Right cardiac atrium (tissue), 5 donors: ENCODE data around the gene NCAPD2. TPM values are rescaled to one million over a fixed set of nuclear protein-coding genes. Genes with fewer than 3 reads are reported as not detected.
"Not testable (repeated sequence)": the region's sequence is repeated elsewhere in the genome, so short reads cannot be mapped to it uniquely, and the experiment has no call there.

Experiments
- ATAC-seq, 2 donors: fragments of 200-7000 bp; cut with Tn5 transposase; one replicate each; pipeline versions ENCODE4 v1.8.0 to v1.9.1; 2020; ENCODE audit warnings: moderate library complexity in 2 of 2, mild to moderate bottlenecking in 1 of 2
- DNase-seq, 3 donors: peaks; one replicate each; pipeline ENCODE4 v3.0.0-alpha.2; 2020
- H3K27ac ChIP-seq: one replicate; pipeline ENCODE4 v1.5.1; 2013; ENCODE audit warnings: mild to moderate bottlenecking, low read length, control low read depth, moderate library complexity
- H3K27me3 ChIP-seq: one replicate; pipeline ENCODE4 v1.6.1; 2013; ENCODE audit not compliant: control insufficient read depth, insufficient read depth
- H3K4me1 ChIP-seq: one replicate; pipeline ENCODE4 v1.6.1; 2013; ENCODE audit warnings: low read length; ENCODE audit not compliant: control insufficient read depth, insufficient read depth
- H3K4me3 ChIP-seq: one replicate; pipeline ENCODE4 v1.5.1; 2013; ENCODE audit warnings: low read length, control low read depth
- H3K9me3 ChIP-seq: one replicate; pipeline ENCODE4 v1.6.1; 2013; ENCODE audit warnings: low read length; ENCODE audit not compliant: control insufficient read depth
- WGBS: extraction: QIAGEN DNeasy Blood & Tissue Kit; methylation state at CpG from one replicate; pipeline ENCODE4 v1.1.7; 2013; 5-methylcytosine and 5-hydroxymethylcytosine counted together
- intact Hi-C, 4 donors: fragments of 100-400 bp; cut with DNase I; formaldehyde crosslinking; loops; one replicate each; pipeline versions ENCODE4 v1.11.0 to v1.14.0; 2022 to 2023
- polyA plus RNA-seq: library from polyadenylated mRNA; stranded (reverse); fragments of 200-250 nt; gene quantifications from one replicate; pipeline ENCODE4 v1.2.3, GENCODE V29; 2013
- total RNA-seq, 4 donors: library from RNA; stranded (reverse); fragmentation: NEBNext Ultra II Directional; extraction: Animal tissue kit (Norgen Biotek cat#: 25700); gene quantifications; one replicate each; pipeline ENCODE4 v1.2.1, GENCODE V29; 2021
- donor health status: healthy with polysubstance abuse.
- donor health status: DM: no; HTN: yes; CAD: no.
- donor health status: DM: no; HTN: no; CAD: no.
- donor health status: DM: no; HTN: yes; CAD: no; lungs with severe emphysema.
- donor health status: DM: yes; HTN: yes; CAD: no.

NCAPD2 gene
- total and polyA plus RNA-seq, 5 donors = 5.7 to 16.8 (median 14.4) TPM

DNA sequence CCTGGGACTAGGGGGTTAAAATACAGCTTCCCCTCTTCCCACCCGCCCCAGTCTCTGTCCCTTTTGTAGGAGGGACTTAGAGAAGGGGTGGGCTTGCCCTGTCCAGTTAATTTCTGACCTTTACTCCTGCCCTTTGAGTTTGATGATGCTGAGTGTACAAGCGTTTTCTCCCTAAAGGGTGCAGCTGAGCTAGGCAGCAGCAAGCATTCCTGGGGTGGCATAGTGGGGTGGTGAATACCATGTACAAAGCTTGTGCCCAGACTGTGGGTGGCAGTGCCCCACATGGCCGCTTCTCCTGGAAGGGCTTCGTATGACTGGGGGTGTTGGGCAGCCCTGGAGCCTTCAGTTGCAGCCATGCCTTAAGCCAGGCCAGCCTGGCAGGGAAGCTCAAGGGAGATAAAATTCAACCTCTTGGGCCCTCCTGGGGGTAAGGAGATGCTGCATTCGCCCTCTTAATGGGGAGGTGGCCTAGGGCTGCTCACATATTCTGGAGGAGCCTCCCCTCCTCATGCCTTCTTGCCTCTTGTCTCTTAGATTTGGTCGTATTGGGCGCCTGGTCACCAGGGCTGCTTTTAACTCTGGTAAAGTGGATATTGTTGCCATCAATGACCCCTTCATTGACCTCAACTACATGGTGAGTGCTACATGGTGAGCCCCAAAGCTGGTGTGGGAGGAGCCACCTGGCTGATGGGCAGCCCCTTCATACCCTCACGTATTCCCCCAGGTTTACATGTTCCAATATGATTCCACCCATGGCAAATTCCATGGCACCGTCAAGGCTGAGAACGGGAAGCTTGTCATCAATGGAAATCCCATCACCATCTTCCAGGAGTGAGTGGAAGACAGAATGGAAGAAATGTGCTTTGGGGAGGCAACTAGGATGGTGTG is 42.3 kb downstream of the NCAPD2 start:
- H3K9me3 ChIP-seq = no peaks in the 10 kb centered on the region
- peaks cover 9% of the 10 kb centered on the region for H3K4me1 ChIP-seq
- 42% methylated on average over 10 of the region's 10 CpGs for WGBS
- ATAC-seq = no peak
- peak overlapping the region; percentile 71 for H3K4me3 ChIP-seq
- H3K27me3 ChIP-seq = no peaks in the 10 kb centered on the region
- H3K27ac ChIP-seq = peak overlapping the region; percentile 97
- intact Hi-C loops = loop anchor here in 3 of 4 donors (5.0 kb wide), 2 partner anchors 114 to 209 kb away; no protein-coding TSS in a partner anchor
- DNase-seq = peak in 2 of 3 donors; percentile 32 to 58

DNA sequence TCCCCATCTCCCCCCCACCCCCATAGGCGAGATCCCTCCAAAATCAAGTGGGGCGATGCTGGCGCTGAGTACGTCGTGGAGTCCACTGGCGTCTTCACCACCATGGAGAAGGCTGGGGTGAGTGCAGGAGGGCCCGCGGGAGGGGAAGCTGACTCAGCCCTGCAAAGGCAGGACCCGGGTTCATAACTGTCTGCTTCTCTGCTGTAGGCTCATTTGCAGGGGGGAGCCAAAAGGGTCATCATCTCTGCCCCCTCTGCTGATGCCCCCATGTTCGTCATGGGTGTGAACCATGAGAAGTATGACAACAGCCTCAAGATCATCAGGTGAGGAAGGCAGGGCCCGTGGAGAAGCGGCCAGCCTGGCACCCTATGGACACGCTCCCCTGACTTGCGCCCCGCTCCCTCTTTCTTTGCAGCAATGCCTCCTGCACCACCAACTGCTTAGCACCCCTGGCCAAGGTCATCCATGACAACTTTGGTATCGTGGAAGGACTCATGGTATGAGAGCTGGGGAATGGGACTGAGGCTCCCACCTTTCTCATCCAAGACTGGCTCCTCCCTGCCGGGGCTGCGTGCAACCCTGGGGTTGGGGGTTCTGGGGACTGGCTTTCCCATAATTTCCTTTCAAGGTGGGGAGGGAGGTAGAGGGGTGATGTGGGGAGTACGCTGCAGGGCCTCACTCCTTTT is 43.1 kb downstream of the NCAPD2 start:
- no peak for DNase-seq
- Histone ChIP-seq H3K27ac (peak overlapping the region; percentile 61), H3K9me3 (no peaks in the 10 kb centered on the region), H3K4me1 (peaks cover 10% of the 10 kb centered on the region), H3K4me3 (no peak overlapping the region), H3K27me3 (no peaks in the 10 kb centered on the region)
- whole genome bisulfite sequencing = 58% methylated on average over 19 of the region's 19 CpGs
- intact Hi-C loops = loop anchor here in 3 of 4 donors (5.0 kb wide), 2 partner anchors 115 to 210 kb away; no protein-coding TSS in a partner anchor
- no peak for ATAC-seq

DNA sequence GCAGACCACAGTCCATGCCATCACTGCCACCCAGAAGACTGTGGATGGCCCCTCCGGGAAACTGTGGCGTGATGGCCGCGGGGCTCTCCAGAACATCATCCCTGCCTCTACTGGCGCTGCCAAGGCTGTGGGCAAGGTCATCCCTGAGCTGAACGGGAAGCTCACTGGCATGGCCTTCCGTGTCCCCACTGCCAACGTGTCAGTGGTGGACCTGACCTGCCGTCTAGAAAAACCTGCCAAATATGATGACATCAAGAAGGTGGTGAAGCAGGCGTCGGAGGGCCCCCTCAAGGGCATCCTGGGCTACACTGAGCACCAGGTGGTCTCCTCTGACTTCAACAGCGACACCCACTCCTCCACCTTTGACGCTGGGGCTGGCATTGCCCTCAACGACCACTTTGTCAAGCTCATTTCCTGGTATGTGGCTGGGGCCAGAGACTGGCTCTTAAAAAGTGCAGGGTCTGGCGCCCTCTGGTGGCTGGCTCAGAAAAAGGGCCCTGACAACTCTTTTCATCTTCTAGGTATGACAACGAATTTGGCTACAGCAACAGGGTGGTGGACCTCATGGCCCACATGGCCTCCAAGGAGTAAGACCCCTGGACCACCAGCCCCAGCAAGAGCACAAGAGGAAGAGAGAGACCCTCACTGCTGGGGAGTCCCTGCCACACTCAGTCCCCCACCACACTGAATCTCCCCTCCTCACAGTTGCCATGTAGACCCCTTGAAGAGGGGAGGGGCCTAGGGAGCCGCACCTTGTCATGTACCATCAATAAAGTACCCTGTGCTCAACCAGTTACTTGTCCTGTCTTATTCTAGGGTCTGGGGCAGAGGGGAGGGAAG is 43.9 kb downstream of the NCAPD2 start:
- not testable (repeated sequence) for H3K4me3 ChIP-seq, H3K27me3 ChIP-seq, H3K4me1 ChIP-seq, ATAC-seq, H3K9me3 ChIP-seq
- H3K27ac ChIP-seq = peak overlapping the region; percentile 61
- intact Hi-C loops = loop anchor here in 3 of 4 donors (5.0 kb wide), 2 partner anchors 115 to 210 kb away; no protein-coding TSS in a partner anchor
- DNase-seq = peak; percentile 84 to 93 (median 91)
- 24% methylated on average over 17 of the region's 17 CpGs for WGBS

DNA sequence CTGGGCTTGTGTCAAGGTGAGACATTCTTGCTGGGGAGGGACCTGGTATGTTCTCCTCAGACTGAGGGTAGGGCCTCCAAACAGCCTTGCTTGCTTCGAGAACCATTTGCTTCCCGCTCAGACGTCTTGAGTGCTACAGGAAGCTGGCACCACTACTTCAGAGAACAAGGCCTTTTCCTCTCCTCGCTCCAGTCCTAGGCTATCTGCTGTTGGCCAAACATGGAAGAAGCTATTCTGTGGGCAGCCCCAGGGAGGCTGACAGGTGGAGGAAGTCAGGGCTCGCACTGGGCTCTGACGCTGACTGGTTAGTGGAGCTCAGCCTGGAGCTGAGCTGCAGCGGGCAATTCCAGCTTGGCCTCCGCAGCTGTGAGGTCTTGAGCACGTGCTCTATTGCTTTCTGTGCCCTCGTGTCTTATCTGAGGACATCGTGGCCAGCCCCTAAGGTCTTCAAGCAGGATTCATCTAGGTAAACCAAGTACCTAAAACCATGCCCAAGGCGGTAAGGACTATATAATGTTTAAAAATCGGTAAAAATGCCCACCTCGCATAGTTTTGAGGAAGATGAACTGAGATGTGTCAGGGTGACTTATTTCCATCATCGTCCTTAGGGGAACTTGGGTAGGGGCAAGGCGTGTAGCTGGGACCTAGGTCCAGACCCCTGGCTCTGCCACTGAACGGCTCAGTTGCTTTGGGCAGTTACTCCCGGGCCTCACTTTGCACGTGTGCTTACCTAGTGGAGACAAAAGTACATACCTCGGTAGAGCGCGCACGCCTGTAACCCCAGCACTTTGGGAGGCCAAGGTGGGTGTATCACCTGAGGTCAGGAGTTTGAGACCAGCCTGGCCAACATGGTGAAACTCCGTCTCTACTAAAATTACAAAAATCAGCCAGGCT is 44.8 kb downstream of the NCAPD2 start:
- peaks cover 8% of the 10 kb centered on the region for H3K4me1 ChIP-seq
- ATAC-seq (no peak), DNase-seq (peak in 1 of 3 donors; percentile 58)
- no peaks in the 10 kb centered on the region for H3K27me3 ChIP-seq
- no peaks in the 10 kb centered on the region for H3K9me3 ChIP-seq
- no peak overlapping the region for H3K27ac ChIP-seq
- intact Hi-C loops = loop anchor here in 3 of 4 donors (5.0 kb wide), 2 partner anchors 116 to 211 kb away; no protein-coding TSS in a partner anchor
- 63% methylated on average over 24 of the region's 24 CpGs for WGBS
- H3K4me3 ChIP-seq = no peak overlapping the region

DNA sequence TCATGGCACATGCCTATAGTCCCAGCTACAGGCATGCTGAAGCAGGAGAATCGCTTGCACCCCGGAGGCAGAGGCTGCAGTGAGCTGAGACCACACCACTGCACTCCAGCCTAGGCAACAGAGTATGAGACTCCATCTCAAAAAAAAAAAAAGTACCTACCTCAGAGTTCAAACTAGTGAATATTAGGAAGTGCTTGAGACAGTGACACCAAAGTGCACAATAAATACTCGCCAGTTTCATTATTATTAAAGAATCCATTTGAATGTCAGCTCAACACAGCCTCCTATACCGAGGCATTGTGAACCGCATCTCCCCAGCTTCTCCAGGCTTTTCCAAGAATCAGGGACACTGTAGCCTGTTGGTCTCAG is 45.4 kb downstream of the NCAPD2 start:
- Histone ChIP-seq H3K4me1 (peaks cover 8% of the 10 kb centered on the region), H3K27ac (no peak overlapping the region), H3K27me3 (no peaks in the 10 kb centered on the region), H3K9me3 (no peaks in the 10 kb centered on the region), H3K4me3 (no peak overlapping the region)
- 77% methylated on average over 5 of the region's 5 CpGs for WGBS
- DNase-seq (peak in 1 of 3 donors; percentile 44), ATAC-seq (no peak)
- intact Hi-C loops = loop anchor here in 3 of 4 donors (5.0 kb wide), 2 partner anchors 117 to 212 kb away; no protein-coding TSS in a partner anchor

DNA sequence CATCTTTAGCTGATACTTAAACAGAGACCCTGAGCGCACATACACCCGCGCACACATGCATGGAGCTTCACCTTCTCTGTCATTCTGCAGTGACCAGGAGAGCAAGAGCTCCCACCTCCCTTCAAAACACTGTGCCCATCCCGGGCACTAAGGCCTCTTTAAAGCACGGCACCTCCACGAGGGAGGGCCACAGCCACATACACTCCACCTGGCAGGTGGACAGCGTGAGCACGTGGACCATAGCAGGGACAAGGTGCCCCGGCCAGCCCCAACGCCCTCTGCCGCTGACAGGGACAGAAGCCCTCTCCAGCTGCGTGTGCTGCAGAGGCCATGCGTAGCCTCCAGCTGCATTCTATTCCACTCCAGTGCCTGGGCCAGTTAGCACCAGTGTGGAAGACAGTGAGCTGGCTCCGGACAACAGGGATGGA is 45.8 kb downstream of the NCAPD2 start:
- DNase-seq = peak; percentile 41 to 77 (median 77)
- Histone ChIP-seq H3K27me3 (no peaks in the 10 kb centered on the region), H3K27ac (peak overlapping the region; percentile 40), H3K4me3 (no peak overlapping the region), H3K9me3 (no peaks in the 10 kb centered on the region), H3K4me1 (peaks cover 8% of the 10 kb centered on the region)
- intact Hi-C loops = loop anchor here in 3 of 4 donors (5.0 kb wide), 2 partner anchors 117 to 212 kb away; no protein-coding TSS in a partner anchor
- peak; percentile 2 to 4 for ATAC-seq
- 64% methylated on average over 14 of the region's 14 CpGs for WGBS

DNA sequence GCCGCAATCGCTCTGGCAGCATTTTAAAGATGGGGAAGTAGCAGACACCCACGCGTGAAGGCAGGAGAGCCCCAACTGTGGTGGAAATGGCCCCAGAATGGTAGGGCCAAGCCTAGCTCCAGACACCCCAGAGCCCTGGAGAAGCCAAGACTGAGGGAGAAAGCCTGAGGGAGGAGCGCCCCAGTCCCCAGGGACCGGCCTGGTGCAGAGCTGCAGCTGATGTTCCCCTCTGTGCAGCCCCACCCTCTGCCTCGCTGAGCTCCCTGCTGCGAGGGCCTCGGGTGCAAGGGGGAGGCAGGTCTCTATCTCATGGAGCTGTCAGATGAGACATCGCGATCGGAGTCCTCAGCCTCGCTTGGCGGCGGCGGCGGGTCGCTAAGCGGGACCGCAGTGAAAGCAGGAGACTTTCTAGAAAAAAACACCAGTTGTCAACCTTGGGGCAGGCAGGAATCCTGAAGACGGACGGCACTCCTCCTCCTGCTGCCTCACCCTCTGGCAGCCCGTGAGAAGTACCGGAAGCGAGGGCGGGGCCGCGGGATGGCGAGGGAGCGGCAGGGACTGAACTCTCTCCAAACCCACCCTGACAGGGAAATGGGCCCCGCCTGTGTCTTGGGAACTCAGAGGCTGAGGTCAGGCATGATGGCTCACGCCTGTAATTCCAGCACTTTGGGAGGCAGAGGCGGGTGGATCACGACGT is 46.4 kb downstream of the NCAPD2 start:
- 16% methylated on average over 35 of the region's 35 CpGs for WGBS
- ATAC-seq (peak; percentile 82 to 86), DNase-seq (peak; percentile 95 to 96 (median 95))
- Histone ChIP-seq H3K27ac (peak overlapping the region; percentile 40), H3K4me1 (peaks cover 8% of the 10 kb centered on the region), H3K27me3 (no peaks in the 10 kb centered on the region), H3K9me3 (no peaks in the 10 kb centered on the region), H3K4me3 (no peak overlapping the region)
- intact Hi-C loops = no loop called here

DNA sequence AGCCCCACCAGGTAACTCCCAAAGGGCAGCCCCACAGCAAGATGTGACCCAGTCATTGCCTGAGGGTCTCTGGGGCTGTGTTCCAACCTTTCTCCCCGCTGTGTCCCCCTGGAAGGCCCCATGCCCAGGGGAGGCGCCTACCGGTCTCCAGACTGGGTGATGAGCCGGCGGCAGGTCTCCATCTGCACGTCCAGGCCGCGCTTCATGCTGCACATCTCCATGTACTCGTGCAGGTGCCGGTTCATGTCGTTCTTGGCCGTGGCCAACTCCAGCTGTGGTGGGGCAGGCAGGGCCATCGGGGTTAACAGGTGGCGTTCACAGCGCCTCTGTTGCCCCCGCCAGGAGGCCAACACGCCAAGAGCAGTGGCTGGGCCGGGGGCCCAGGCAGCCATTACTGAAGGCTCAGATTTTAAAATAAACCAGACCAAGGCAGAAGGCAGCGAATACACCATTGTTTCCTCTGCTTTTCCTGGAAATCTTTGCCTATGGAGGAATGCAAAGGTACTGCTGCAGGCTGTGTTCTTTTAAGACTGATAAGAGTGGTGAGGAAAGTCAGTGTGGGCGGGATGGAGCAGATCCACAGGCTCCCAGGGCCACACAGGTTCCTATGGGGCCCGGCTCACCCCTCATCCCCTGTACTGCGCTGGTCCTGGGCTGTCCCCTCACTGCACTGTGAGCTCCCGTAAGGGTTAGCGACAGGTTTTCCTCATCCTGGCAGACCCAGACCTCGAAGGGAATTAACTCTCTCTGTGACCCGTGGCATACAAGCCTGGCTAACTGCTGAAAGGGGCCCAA is 47.7 kb downstream of the NCAPD2 start:
- Histone ChIP-seq H3K27me3 (no peaks in the 10 kb centered on the region), H3K9me3 (no peaks in the 10 kb centered on the region), H3K4me3 (no peak overlapping the region), H3K27ac (peak overlapping the region; percentile 5), H3K4me1 (peaks cover 3% of the 10 kb centered on the region)
- DNase-seq = peak in 2 of 3 donors; percentile 63 to 64
- WGBS = 79% methylated on average over 26 of the region's 26 CpGs
- no peak for ATAC-seq
- intact Hi-C loops = no loop called here
